Measurements from ENCODE around the gene SLC24A3.

Gene SLC24A3

GRCh38 chr20:19338960-19339359, 126.5 kb downstream of the SLC24A3 start:
- no peak for FAIRE-seq
- DNase-seq (ENCODE audit: insufficient read length, low spot score): no peak
- TF ChIP-seq POLR2A (IDR thresholded peaks at IDR 0.05; ENCODE audit: low read depth, low read length): no peak

- TF ChIP-seq POLR2A (IDR thresholded peaks at IDR 0.05; ENCODE audit: low read depth, low read length): no peak
- DNase-seq (ENCODE audit: insufficient read length, low spot score) (no peak), FAIRE-seq (no peak)
Measured at GRCh38 chr20:19341348-19342053, 129.1 kb downstream of the SLC24A3 start.

GRCh38 chr20:19344341-19344740, 131.9 kb downstream of the SLC24A3 start:
- FAIRE-seq (no peak), DNase-seq (ENCODE audit: insufficient read length, low spot score) (no peak)
- no peak for TF ChIP-seq POLR2A (IDR thresholded peaks at IDR 0.05; ENCODE audit: low read depth, low read length)

- TF ChIP-seq POLR2A (IDR thresholded peaks at IDR 0.05; ENCODE audit: low read depth, low read length): no peak
- DNase-seq (ENCODE audit: insufficient read length, low spot score): no peak
- no peak for FAIRE-seq
Measured at GRCh38 chr20:19347943-19348456, 135.6 kb downstream of the SLC24A3 start.

- DNase-seq (ENCODE audit: insufficient read length, low spot score): no peak
- TF ChIP-seq POLR2A (IDR thresholded peaks at IDR 0.05; ENCODE audit: low read depth, low read length): no peak
- FAIRE-seq: no peak
Measured at GRCh38 chr20:19348582-19348981, 136.1 kb downstream of the SLC24A3 start.

GRCh38 chr20:19349879-19350278, 137.4 kb downstream of the SLC24A3 start:
- FAIRE-seq (no peak), DNase-seq (ENCODE audit: insufficient read length, low spot score) (no peak)
- no peak for TF ChIP-seq POLR2A (IDR thresholded peaks at IDR 0.05; ENCODE audit: low read depth, low read length)

- TF ChIP-seq POLR2A (IDR thresholded peaks at IDR 0.05; ENCODE audit: low read depth, low read length): no peak
- FAIRE-seq: no peak
Measured at GRCh38 chr20:19351542-19351941, 139.1 kb downstream of the SLC24A3 start.

GRCh38 chr20:19354950-19355349, 142.5 kb downstream of the SLC24A3 start:
- FAIRE-seq (no peak), DNase-seq (ENCODE audit: insufficient read length, low spot score) (no peak)
- no peak for TF ChIP-seq POLR2A (IDR thresholded peaks at IDR 0.05; ENCODE audit: low read depth, low read length)

More at GRCh38 chr20:19351542-19351941, 139.1 kb downstream of the SLC24A3 start:
- DNase-seq (ENCODE audit: insufficient read length, low spot score): no peak

GRCh38 chr20:19361790-19362189, 149.3 kb downstream of the SLC24A3 start:
- DNase-seq (ENCODE audit: insufficient read length, low spot score) (no peak), FAIRE-seq (no peak)
- TF ChIP-seq POLR2A (IDR thresholded peaks at IDR 0.05; ENCODE audit: low read depth, low read length): no peak

- no peak for TF ChIP-seq POLR2A (IDR thresholded peaks at IDR 0.05; ENCODE audit: low read depth, low read length)
- DNase-seq (ENCODE audit: insufficient read length, low spot score): no peak
- no peak for FAIRE-seq
Measured at GRCh38 chr20:19363476-19363875, 151.0 kb downstream of the SLC24A3 start.

GRCh38 chr20:19367591-19367990, 155.1 kb downstream of the SLC24A3 start:
- no peak for FAIRE-seq
- no peak for DNase-seq (ENCODE audit: insufficient read length, low spot score)
- no peak for TF ChIP-seq POLR2A (IDR thresholded peaks at IDR 0.05; ENCODE audit: low read depth, low read length)

- DNase-seq (ENCODE audit: insufficient read length, low spot score) (no peak), FAIRE-seq (no peak)
- no peak for TF ChIP-seq POLR2A (IDR thresholded peaks at IDR 0.05; ENCODE audit: low read depth, low read length)
Measured at GRCh38 chr20:19368351-19368750, 155.9 kb downstream of the SLC24A3 start.

- no peak for FAIRE-seq
- DNase-seq (ENCODE audit: insufficient read length, low spot score): no peak
- TF ChIP-seq POLR2A (IDR thresholded peaks at IDR 0.05; ENCODE audit: low read depth, low read length): no peak
Measured at GRCh38 chr20:19370076-19371075, 157.9 kb downstream of the SLC24A3 start.

- FAIRE-seq: no peak
- DNase-seq (ENCODE audit: insufficient read length, low spot score): no peak
- TF ChIP-seq POLR2A (IDR thresholded peaks at IDR 0.05; ENCODE audit: low read depth, low read length): no peak
Measured at GRCh38 chr20:19371112-19371511, 158.7 kb downstream of the SLC24A3 start.
